ENCODE data around the gene FRMPD3.

FRMPD3 gene

GRCh38 chrX:107484002-107484726 lies 34.7 kb downstream of the FRMPD3 start:
- no peak overlapping the region for H3K4ac ChIP-seq (ENCODE audit: low read depth, low read length)
- H3K18ac ChIP-seq (ENCODE audit: low read length) = no peak overlapping the region
- H3K27ac ChIP-seq (ENCODE audit: low read depth, low read length) = no peak overlapping the region
- H3K9me3 ChIP-seq (ENCODE audit: insufficient read depth, low read depth, low read length) = no peaks in the 10 kb centered on the region
- H3K36me3 ChIP-seq (ENCODE audit: control insufficient read depth in 1 of 2, insufficient read depth in 2 of 2, low read length in 2 of 2) = no peaks in the 10 kb centered on the region
- no peaks in the 10 kb centered on the region for H3K27me3 ChIP-seq (ENCODE audit: insufficient read depth, low read length)
- WGBS (ENCODE audit: extremely low coverage, insufficient coverage, insufficient read length) = no CpG with 5 or more reads among the region's 8 CpGs
- DNase-seq = peak in 1 of 2 donors; percentile 16
- no peak overlapping the region for H3K9ac ChIP-seq (ENCODE audit: low read length)
- no peak overlapping the region for H3K14ac ChIP-seq (ENCODE audit: low read length)
- no peaks in the 10 kb centered on the region for H3K79me2 ChIP-seq (ENCODE audit: control insufficient read depth, insufficient read depth, low read length, poor library complexity)
- H3K23ac ChIP-seq (ENCODE audit: low read length) = no peak overlapping the region
- H4K8ac ChIP-seq (ENCODE audit: low read depth, low read length) = no peak overlapping the region
- peak overlapping the region; percentile 84 for H2BK12ac ChIP-seq (ENCODE audit: low read length)
- H2BK5ac ChIP-seq (ENCODE audit: low read depth, low read length, poor library complexity) = no peak overlapping the region
- peak overlapping the region; percentile 37 for H4K91ac ChIP-seq (ENCODE audit: low read depth, low read length)
- H2AK5ac ChIP-seq (ENCODE audit: low read length) = peak overlapping the region; percentile 54
- H2AFZ ChIP-seq (ENCODE audit: insufficient read depth, low read length, poor library complexity) = no peak overlapping the region
- peaks cover 9 to 10% of the 10 kb centered on the region in 2 experiments for H3K4me1 ChIP-seq (ENCODE audit: control insufficient read depth in 1 of 2, insufficient read depth in 2 of 2, low read length in 2 of 2)
- no peak overlapping the region for H3K4me3 ChIP-seq (ENCODE audit: low read depth, low read length)
- no peaks in the 10 kb centered on the region for H3K79me1 ChIP-seq (ENCODE audit: low read length)
- H2BK120ac ChIP-seq (ENCODE audit: insufficient read depth, low read length, poor library complexity) = no peak overlapping the region
- H4K12ac ChIP-seq (ENCODE audit: low read depth, low read length) = peak overlapping the region; percentile 12
- H3K4me2 ChIP-seq (ENCODE audit: low read length) = no peak overlapping the region

- Histone ChIP-seq H3K79me1 (ENCODE audit: low read length) (no peaks in the 10 kb centered on the region), H4K91ac (ENCODE audit: low read depth, low read length) (no peak overlapping the region), H3K4ac (ENCODE audit: low read depth, low read length) (no peak overlapping the region), H3K9me3 (ENCODE audit: insufficient read depth, low read depth, low read length) (no peaks in the 10 kb centered on the region), H2BK12ac (ENCODE audit: low read length) (no peak overlapping the region), H3K18ac (ENCODE audit: low read length) (no peak overlapping the region), H3K79me2 (ENCODE audit: control insufficient read depth, insufficient read depth, low read length, poor library complexity) (no peaks in the 10 kb centered on the region), H3K9ac (ENCODE audit: low read length) (no peak overlapping the region), H4K8ac (ENCODE audit: low read depth, low read length) (no peak overlapping the region), H3K4me3 (ENCODE audit: low read depth, low read length) (no peak overlapping the region), H3K14ac (ENCODE audit: low read length) (no peak overlapping the region), H2BK120ac (ENCODE audit: insufficient read depth, low read length, poor library complexity) (no peak overlapping the region), H3K4me1 (ENCODE audit: control insufficient read depth in 1 of 2, insufficient read depth in 2 of 2, low read length in 2 of 2) (peaks cover 9 to 10% of the 10 kb centered on the region in 2 experiments), H3K23ac (ENCODE audit: low read length) (no peak overlapping the region), H3K27me3 (ENCODE audit: insufficient read depth, low read length) (no peaks in the 10 kb centered on the region), H3K36me3 (ENCODE audit: control insufficient read depth in 1 of 2, insufficient read depth in 2 of 2, low read length in 2 of 2) (no peaks in the 10 kb centered on the region), H3K4me2 (ENCODE audit: low read length) (no peak overlapping the region), H4K12ac (ENCODE audit: low read depth, low read length) (no peak overlapping the region), H2AFZ (ENCODE audit: insufficient read depth, low read length, poor library complexity) (no peak overlapping the region), H2BK5ac (ENCODE audit: low read depth, low read length, poor library complexity) (no peak overlapping the region), H3K27ac (ENCODE audit: low read depth, low read length) (no peak overlapping the region), H2AK5ac (ENCODE audit: low read length) (no peak overlapping the region)
- WGBS (ENCODE audit: extremely low coverage, insufficient coverage, insufficient read length) = no CpG with 5 or more reads among the region's 6 CpGs
- no peak for DNase-seq
Observed at GRCh38 chrX:107485013-107485412, 35.6 kb downstream of the FRMPD3 start.

- no peak overlapping the region for H4K12ac ChIP-seq (ENCODE audit: low read depth, low read length)
- no peaks in the 10 kb centered on the region for H3K36me3 ChIP-seq (ENCODE audit: control insufficient read depth in 1 of 2, insufficient read depth in 2 of 2, low read length in 2 of 2)
- H3K4me3 ChIP-seq (ENCODE audit: low read depth, low read length) = no peak overlapping the region
- no peak overlapping the region for H4K91ac ChIP-seq (ENCODE audit: low read depth, low read length)
- H3K23ac ChIP-seq (ENCODE audit: low read length) = no peak overlapping the region
- H2BK120ac ChIP-seq (ENCODE audit: insufficient read depth, low read length, poor library complexity) = no peak overlapping the region
- H3K18ac ChIP-seq (ENCODE audit: low read length) = no peak overlapping the region
- no peak overlapping the region for H3K4me2 ChIP-seq (ENCODE audit: low read length)
- no peaks in the 10 kb centered on the region for H3K79me2 ChIP-seq (ENCODE audit: control insufficient read depth, insufficient read depth, low read length, poor library complexity)
- H3K79me1 ChIP-seq (ENCODE audit: low read length) = no peaks in the 10 kb centered on the region
- H2BK12ac ChIP-seq (ENCODE audit: low read length) = no peak overlapping the region
- H3K9ac ChIP-seq (ENCODE audit: low read length) = no peak overlapping the region
- H2BK5ac ChIP-seq (ENCODE audit: low read depth, low read length, poor library complexity) = no peak overlapping the region
- no peak overlapping the region for H3K27ac ChIP-seq (ENCODE audit: low read depth, low read length)
- no CpG with 5 or more reads among the region's 2 CpGs for WGBS (ENCODE audit: extremely low coverage, insufficient coverage, insufficient read length)
- H3K27me3 ChIP-seq (ENCODE audit: insufficient read depth, low read length) = no peaks in the 10 kb centered on the region
- H3K4ac ChIP-seq (ENCODE audit: low read depth, low read length) = no peak overlapping the region
- H3K9me3 ChIP-seq (ENCODE audit: insufficient read depth, low read depth, low read length) = no peaks in the 10 kb centered on the region
- no peak overlapping the region for H2AK5ac ChIP-seq (ENCODE audit: low read length)
- H3K4me1 ChIP-seq (ENCODE audit: control insufficient read depth in 1 of 2, insufficient read depth in 2 of 2, low read length in 2 of 2) = peaks cover 5 to 6% of the 10 kb centered on the region in 2 experiments
- DNase-seq = peak in 1 of 2 donors; percentile 56
- H2AFZ ChIP-seq (ENCODE audit: insufficient read depth, low read length, poor library complexity) = no peak overlapping the region
- no peak overlapping the region for H4K8ac ChIP-seq (ENCODE audit: low read depth, low read length)
- H3K14ac ChIP-seq (ENCODE audit: low read length) = no peak overlapping the region
Observed at GRCh38 chrX:107493141-107493540, 43.7 kb downstream of the FRMPD3 start.

- no CpG with 5 or more reads among the region's 3 CpGs for WGBS (ENCODE audit: extremely low coverage, insufficient coverage, insufficient read length)
Observed at GRCh38 chrX:107496786-107497185, 47.3 kb downstream of the FRMPD3 start.

More at GRCh38 chrX:107496786-107497185, 47.3 kb downstream of the FRMPD3 start:
- Histone ChIP-seq H3K4me2 (ENCODE audit: low read length) (no peak overlapping the region), H3K18ac (ENCODE audit: low read length) (no peak overlapping the region), H3K79me1 (ENCODE audit: low read length) (no peaks in the 10 kb centered on the region), H4K91ac (ENCODE audit: low read depth, low read length) (no peak overlapping the region), H3K9ac (ENCODE audit: low read length) (no peak overlapping the region), H3K27me3 (ENCODE audit: insufficient read depth, low read length) (no peaks in the 10 kb centered on the region), H3K79me2 (ENCODE audit: control insufficient read depth, insufficient read depth, low read length, poor library complexity) (no peaks in the 10 kb centered on the region), H3K36me3 (ENCODE audit: control insufficient read depth in 1 of 2, insufficient read depth in 2 of 2, low read length in 2 of 2) (no peaks in the 10 kb centered on the region), H3K4ac (ENCODE audit: low read depth, low read length) (no peak overlapping the region), H2AK5ac (ENCODE audit: low read length) (no peak overlapping the region), H2BK120ac (ENCODE audit: insufficient read depth, low read length, poor library complexity) (no peak overlapping the region), H3K4me3 (ENCODE audit: low read depth, low read length) (no peak overlapping the region), H3K9me3 (ENCODE audit: insufficient read depth, low read depth, low read length) (no peaks in the 10 kb centered on the region), H2BK12ac (ENCODE audit: low read length) (no peak overlapping the region), H2AFZ (ENCODE audit: insufficient read depth, low read length, poor library complexity) (no peak overlapping the region), H2BK5ac (ENCODE audit: low read depth, low read length, poor library complexity) (no peak overlapping the region), H3K23ac (ENCODE audit: low read length) (no peak overlapping the region), H3K4me1 (ENCODE audit: control insufficient read depth in 1 of 2, insufficient read depth in 2 of 2, low read length in 2 of 2) (peaks cover 5 to 6% of the 10 kb centered on the region in 2 experiments), H4K12ac (ENCODE audit: low read depth, low read length) (no peak overlapping the region), H4K8ac (ENCODE audit: low read depth, low read length) (no peak overlapping the region), H3K14ac (ENCODE audit: low read length) (no peak overlapping the region), H3K27ac (ENCODE audit: low read depth, low read length) (no peak overlapping the region)
- DNase-seq = no peak
